Mucosa of stomach (tissue), 1 donor: ENCODE results near the gene JAKMIP2.

ENCODE experiments used
- H3K27me3 ChIP-seq: one replicate; pipeline ENCODE4 v1.7.0; 2013; ENCODE audit warnings: mild to moderate bottlenecking, low read length; ENCODE audit not compliant: control insufficient read depth, insufficient read depth
- H3K36me3 ChIP-seq: one replicate; pipeline ENCODE4 v1.7.0; 2013; ENCODE audit warnings: low read length; ENCODE audit not compliant: control insufficient read depth, insufficient read depth
- H3K4me1 ChIP-seq: one replicate; pipeline ENCODE4 v1.7.0; 2013; ENCODE audit warnings: mild to moderate bottlenecking, low read length; ENCODE audit not compliant: control insufficient read depth, insufficient read depth
- H3K4me3 ChIP-seq: one replicate; pipeline ENCODE4 v1.7.0; 2013; ENCODE audit warnings: low read length
- H3K9ac ChIP-seq: one replicate; pipeline ENCODE4 v1.7.0; 2013; ENCODE audit warnings: mild to moderate bottlenecking, low read length, moderate library complexity
- H3K9me3 ChIP-seq: one replicate; pipeline ENCODE4 v1.7.0; 2013; ENCODE audit warnings: mild to moderate bottlenecking, low read length, moderate library complexity; ENCODE audit not compliant: control insufficient read depth
- donor health status: Pancreatic carcinoma.

The JAKMIP2 gene

GRCh38 chr5:147754372-147755122 lies 28.0 kb downstream of the JAKMIP2 start:
- no peaks in the 10 kb centered on the region for H3K27me3 ChIP-seq
- H3K4me3 ChIP-seq = no peak overlapping the region
- no peak overlapping the region for H3K9ac ChIP-seq
- H3K36me3 ChIP-seq = no peaks in the 10 kb centered on the region
- H3K9me3 ChIP-seq = no peaks in the 10 kb centered on the region
- H3K4me1 ChIP-seq = no peaks in the 10 kb centered on the region

DNA sequence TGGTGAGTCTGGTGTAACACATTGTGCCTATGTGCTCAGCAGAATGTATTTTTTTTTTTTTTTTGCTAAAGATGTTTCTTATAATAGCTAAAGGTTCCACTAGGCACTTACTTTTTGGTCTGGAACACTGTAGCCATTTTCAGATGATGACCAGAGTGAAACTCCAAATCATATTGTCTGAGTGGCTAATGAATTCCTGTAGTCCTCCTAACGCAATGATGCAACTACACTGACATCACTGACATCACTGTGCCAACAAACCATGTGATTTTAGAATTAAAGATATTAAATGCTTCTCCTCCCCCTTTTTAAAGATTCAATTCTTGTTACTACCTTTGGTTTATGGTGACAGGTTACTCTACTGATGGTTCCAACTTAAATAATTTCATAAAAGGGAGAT lies 28.8 kb downstream of the JAKMIP2 start:
- no peaks in the 10 kb centered on the region for H3K9me3 ChIP-seq
- H3K27me3 ChIP-seq = no peaks in the 10 kb centered on the region
- no peaks in the 10 kb centered on the region for H3K36me3 ChIP-seq
- H3K4me3 ChIP-seq = no peak overlapping the region
- H3K9ac ChIP-seq = no peak overlapping the region
- H3K4me1 ChIP-seq = no peaks in the 10 kb centered on the region

- H3K4me3 ChIP-seq = no peak overlapping the region
- H3K9ac ChIP-seq = no peak overlapping the region
- no peaks in the 10 kb centered on the region for H3K36me3 ChIP-seq
- no peaks in the 10 kb centered on the region for H3K27me3 ChIP-seq
- H3K9me3 ChIP-seq = no peaks in the 10 kb centered on the region
- H3K4me1 ChIP-seq = no peaks in the 10 kb centered on the region
Measured at GRCh38 chr5:147752666-147753290, 29.8 kb downstream of the JAKMIP2 start.

GRCh38 chr5:147752033-147752432 lies 30.5 kb downstream of the JAKMIP2 start:
- Histone ChIP-seq H3K9me3 (no peaks in the 10 kb centered on the region), H3K27me3 (no peaks in the 10 kb centered on the region), H3K4me3 (no peak overlapping the region), H3K9ac (no peak overlapping the region), H3K4me1 (no peaks in the 10 kb centered on the region), H3K36me3 (no peaks in the 10 kb centered on the region)

DNA sequence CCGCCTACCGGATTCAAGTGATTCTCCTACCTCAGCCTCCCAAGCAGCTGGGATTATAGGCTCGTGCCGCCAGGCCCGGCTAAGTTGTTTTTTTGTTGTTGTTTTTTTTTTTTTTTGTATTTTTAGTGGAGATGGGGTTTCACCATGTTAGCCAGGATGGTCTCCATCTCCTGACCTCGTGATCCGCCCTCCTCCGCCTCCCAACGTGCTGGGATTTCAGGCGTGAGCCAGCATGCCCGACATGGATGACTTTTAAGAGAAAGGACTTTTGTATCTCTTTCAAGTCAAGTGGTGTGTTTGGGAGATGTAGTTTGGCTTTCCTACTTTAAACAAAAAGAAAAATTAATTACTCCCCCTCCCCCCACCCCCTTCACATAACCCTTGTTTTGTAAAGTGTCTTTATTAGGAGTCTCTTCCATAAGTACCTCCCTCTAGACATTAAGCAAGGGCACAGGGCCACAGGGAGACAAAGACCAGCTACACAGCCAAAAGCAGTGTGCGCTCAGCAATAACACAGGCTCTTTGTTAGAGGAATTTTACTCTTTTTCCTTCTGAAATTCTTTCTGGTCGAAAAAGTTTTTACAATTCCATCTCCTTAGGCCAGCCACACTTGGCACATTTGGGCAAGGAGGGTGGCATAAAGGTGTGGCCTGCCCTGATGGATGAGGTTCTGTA lies 31.2 kb downstream of the JAKMIP2 start:
- no peaks in the 10 kb centered on the region for H3K27me3 ChIP-seq
- no peak overlapping the region for H3K9ac ChIP-seq
- no peaks in the 10 kb centered on the region for H3K36me3 ChIP-seq
- no peaks in the 10 kb centered on the region for H3K4me1 ChIP-seq
- H3K9me3 ChIP-seq = no peaks in the 10 kb centered on the region
- no peak overlapping the region for H3K4me3 ChIP-seq

- Histone ChIP-seq H3K9me3 (no peaks in the 10 kb centered on the region), H3K4me1 (no peaks in the 10 kb centered on the region), H3K9ac (no peak overlapping the region), H3K4me3 (no peak overlapping the region), H3K36me3 (no peaks in the 10 kb centered on the region), H3K27me3 (no peaks in the 10 kb centered on the region)
Measured at GRCh38 chr5:147750065-147750464, 32.5 kb downstream of the JAKMIP2 start.

DNA sequence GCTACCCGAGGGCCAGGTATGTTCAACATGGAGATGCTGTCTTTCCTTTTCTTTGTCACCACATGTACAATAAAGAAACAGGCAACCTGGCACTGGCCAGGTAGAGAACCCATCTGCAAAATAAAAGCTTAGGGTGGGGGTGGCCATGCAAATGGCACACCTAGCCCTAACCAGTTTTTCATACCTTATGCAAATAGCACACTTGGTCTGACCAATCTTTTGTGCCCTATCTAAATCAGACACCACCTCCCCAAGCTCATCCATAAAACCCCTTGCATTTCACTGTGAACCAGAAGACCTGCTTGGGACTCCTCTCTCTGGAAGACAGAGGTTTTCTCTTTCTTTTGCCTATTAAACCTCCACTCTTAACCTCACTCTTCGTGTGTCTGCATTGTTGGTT lies 33.9 kb downstream of the JAKMIP2 start:
- Histone ChIP-seq H3K9me3 (no peaks in the 10 kb centered on the region), H3K36me3 (no peaks in the 10 kb centered on the region), H3K27me3 (no peaks in the 10 kb centered on the region), H3K4me3 (no peak overlapping the region), H3K4me1 (no peaks in the 10 kb centered on the region), H3K9ac (no peak overlapping the region)

DNA sequence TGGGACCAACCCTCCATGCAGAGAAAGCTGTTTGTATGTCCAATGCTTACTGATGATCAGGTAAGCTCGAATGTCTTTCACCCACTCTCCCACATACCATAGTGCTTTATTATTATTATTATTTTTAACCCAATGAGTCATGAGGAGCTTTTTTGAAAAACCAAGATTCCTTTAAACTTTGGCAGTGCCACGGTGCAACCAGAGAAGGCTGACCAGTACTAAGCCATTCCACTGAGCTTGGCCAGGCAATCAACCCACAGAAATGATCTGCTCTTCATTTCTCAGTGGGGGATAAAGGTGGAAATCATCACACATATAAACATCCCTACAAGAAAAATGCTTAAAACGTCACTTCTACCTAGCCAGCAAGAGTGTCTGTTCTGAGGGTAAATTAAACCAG lies 35.5 kb downstream of the JAKMIP2 start:
- no peaks in the 10 kb centered on the region for H3K4me1 ChIP-seq
- no peaks in the 10 kb centered on the region for H3K9me3 ChIP-seq
- H3K4me3 ChIP-seq = no peak overlapping the region
- H3K9ac ChIP-seq = no peak overlapping the region
- H3K27me3 ChIP-seq = no peaks in the 10 kb centered on the region
- H3K36me3 ChIP-seq = no peaks in the 10 kb centered on the region

DNA sequence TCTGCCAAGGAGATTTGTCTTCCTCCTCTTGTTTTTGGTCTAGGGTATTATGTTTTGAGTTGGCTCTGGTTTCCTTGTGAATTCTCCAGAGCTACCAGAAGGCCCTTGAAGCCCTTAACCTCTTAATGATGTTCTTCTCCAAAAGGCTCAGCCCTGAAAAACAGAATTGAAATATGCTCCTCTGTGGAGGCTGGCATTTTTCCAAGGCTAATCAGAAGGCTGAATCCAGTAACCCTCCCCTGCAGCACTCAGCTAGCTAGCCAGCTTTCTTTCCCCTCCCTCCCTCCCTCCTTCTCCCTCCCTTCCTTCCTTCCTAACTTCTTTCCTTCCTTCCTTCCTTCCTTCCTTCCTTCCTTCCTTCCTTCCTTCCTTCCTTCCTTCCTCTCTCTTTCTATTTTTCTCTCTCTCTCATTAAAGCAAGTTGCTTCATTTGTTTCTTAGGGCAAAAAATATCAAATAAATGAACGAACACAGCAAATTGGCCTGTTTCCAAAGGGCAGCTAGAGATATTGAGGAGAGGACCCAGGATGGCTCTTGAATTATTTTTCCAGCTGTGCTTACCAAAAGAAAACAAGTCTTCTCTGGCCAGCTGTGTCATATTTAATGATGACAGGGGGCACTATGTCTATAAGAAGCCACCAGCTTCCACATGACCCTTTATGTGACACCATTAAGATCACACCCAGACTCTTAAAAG lies 38.7 kb downstream of the JAKMIP2 start:
- no peaks in the 10 kb centered on the region for H3K27me3 ChIP-seq
- H3K4me1 ChIP-seq = no peaks in the 10 kb centered on the region
- no peaks in the 10 kb centered on the region for H3K9me3 ChIP-seq
- H3K9ac ChIP-seq = no peak overlapping the region
- H3K36me3 ChIP-seq = no peaks in the 10 kb centered on the region
- no peak overlapping the region for H3K4me3 ChIP-seq

DNA sequence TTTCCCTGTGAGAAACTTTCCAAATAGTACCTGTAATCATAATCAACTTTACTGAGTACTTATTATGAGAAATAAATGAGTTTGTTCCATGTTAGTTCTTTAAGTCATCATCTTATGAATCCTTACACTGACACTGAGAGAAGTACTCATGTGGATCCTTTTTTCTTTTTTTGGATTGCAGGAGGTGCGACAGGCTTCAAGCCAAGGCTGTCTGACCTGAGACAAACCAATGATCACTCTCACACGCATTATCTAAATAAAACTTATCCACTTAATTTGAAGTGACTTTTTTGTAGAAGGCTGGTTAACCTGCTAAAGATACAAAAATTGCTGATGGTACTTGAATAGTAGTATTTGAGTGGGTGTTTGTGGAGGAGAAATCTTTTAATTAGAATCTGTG lies 39.5 kb downstream of the JAKMIP2 start:
- Histone ChIP-seq H3K9ac (no peak overlapping the region), H3K4me3 (no peak overlapping the region)

GRCh38 chr5:147742151-147742550 lies 40.4 kb downstream of the JAKMIP2 start:
- Histone ChIP-seq H3K4me3 (no peak overlapping the region), H3K27me3 (no peaks in the 10 kb centered on the region), H3K9me3 (no peaks in the 10 kb centered on the region), H3K36me3 (no peaks in the 10 kb centered on the region), H3K9ac (no peak overlapping the region), H3K4me1 (no peaks in the 10 kb centered on the region)

More for the DNA sequence above, 39.5 kb downstream of the JAKMIP2 start:
- no peaks in the 10 kb centered on the region for H3K27me3 ChIP-seq
- H3K36me3 ChIP-seq = no peaks in the 10 kb centered on the region
- H3K4me1 ChIP-seq = no peaks in the 10 kb centered on the region
- no peaks in the 10 kb centered on the region for H3K9me3 ChIP-seq

DNA sequence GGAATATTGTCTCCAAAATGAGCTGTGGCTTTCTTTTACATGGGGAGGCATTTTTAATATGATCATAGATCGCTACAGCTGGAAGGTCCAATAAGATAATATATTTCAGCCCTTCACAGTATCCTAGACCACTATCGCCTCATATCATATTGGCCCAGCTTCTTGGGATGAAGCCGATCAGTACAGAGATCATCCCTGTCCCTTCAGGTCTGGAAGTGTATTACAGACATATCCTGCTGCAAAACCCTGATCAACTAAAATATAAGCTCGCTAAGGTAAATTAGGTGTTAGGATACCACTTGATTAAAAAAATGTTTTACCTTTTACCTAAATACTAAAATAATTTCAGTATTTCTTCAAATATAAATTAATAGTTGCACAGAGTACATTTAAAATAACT lies 41.7 kb downstream of the JAKMIP2 start:
- Histone ChIP-seq H3K36me3 (no peaks in the 10 kb centered on the region), H3K4me3 (no peak overlapping the region), H3K9ac (no peak overlapping the region), H3K27me3 (no peaks in the 10 kb centered on the region), H3K9me3 (no peaks in the 10 kb centered on the region), H3K4me1 (no peaks in the 10 kb centered on the region)
